Upper lobe of left lung (tissue), 4 donors: ENCODE measurements around the gene SMIM43.

Experiments
- CTCF ChIP-seq, 6 experiments: fragments of 450-650 bp in 4 of 6; fragments of 200-600 bp in 2 of 6; sonication (generic) in 2 of 6; IDR thresholded peaks; one replicate each; pipeline ENCODE4 v1.5.1; 2016 to 2019; ENCODE audit warnings: antibody characterized with exemption in 6 of 6
- POLR2AphosphoS5 ChIP-seq, 2 donors: sonication (generic); formaldehyde crosslinking; IDR thresholded peaks; one replicate each; pipeline ENCODE4 v1.5.1; 2017; ENCODE audit warnings: antibody characterized with exemption in 2 of 2

- TF ChIP-seq CTCF (IDR thresholded peaks at IDR 0.05) (no peak), POLR2AphosphoS5 (IDR thresholded peaks at IDR 0.05) (no peak)
Measured at GRCh38 chr4:121712001-121712651, 52.8 kb downstream of the SMIM43 start.
